ENCODE results near the gene TTLL5. TPM values are rescaled to one million over a fixed set of nuclear protein-coding genes. Genes with fewer than 3 reads are reported as not detected.

Gene TTLL5
- total RNA-seq, 2 donors from 2014 or later, result 26.5 to 37.3 TPM

DNA sequence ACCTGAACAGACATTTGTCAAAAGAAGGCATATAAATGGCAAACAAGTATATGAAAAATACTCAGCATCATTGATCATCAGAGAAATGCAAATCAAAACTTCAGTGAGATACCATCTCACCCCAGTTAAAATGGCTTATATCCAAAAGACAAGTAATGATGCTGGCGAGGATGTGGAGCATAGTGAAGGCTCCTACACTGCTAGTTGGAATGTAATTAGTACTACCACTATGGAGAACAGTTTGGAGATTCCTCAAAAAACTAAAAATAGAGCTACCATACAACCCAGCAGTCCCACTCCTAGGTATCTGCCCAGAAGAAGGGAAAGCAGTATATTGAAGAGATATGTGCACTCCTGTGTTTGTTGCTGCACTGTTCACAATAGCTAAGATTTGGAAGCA is 174.7 kb downstream of the TTLL5 start:
- intact Hi-C loops (cut with DNase I), result no loop called here
- no peak for DNase-seq
- Histone ChIP-seq H3K9me3 (no peaks in the 10 kb centered on the region), H3K4me1 (no peaks in the 10 kb centered on the region), H3K27me3 (no peaks in the 10 kb centered on the region), H3K4me3 (no peak overlapping the region), H3K9ac (ENCODE audit: low read depth in 2 of 2, low read length in 2 of 2) (no peak overlapping the region), H3K36me3 (no peaks in the 10 kb centered on the region), H3K27ac (no peak overlapping the region)
- TF ChIP-seq, protein P1, sequence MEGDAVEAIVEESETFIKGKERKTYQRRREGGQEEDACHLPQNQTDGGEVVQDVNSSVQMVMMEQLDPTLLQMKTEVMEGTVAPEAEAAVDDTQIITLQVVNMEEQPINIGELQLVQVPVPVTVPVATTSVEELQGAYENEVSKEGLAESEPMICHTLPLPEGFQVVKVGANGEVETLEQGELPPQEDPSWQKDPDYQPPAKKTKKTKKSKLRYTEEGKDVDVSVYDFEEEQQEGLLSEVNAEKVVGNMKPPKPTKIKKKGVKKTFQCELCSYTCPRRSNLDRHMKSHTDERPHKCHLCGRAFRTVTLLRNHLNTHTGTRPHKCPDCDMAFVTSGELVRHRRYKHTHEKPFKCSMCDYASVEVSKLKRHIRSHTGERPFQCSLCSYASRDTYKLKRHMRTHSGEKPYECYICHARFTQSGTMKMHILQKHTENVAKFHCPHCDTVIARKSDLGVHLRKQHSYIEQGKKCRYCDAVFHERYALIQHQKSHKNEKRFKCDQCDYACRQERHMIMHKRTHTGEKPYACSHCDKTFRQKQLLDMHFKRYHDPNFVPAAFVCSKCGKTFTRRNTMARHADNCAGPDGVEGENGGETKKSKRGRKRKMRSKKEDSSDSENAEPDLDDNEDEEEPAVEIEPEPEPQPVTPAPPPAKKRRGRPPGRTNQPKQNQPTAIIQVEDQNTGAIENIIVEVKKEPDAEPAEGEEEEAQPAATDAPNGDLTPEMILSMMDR (IDR thresholded peaks at IDR 0.05), result no peak

DNA sequence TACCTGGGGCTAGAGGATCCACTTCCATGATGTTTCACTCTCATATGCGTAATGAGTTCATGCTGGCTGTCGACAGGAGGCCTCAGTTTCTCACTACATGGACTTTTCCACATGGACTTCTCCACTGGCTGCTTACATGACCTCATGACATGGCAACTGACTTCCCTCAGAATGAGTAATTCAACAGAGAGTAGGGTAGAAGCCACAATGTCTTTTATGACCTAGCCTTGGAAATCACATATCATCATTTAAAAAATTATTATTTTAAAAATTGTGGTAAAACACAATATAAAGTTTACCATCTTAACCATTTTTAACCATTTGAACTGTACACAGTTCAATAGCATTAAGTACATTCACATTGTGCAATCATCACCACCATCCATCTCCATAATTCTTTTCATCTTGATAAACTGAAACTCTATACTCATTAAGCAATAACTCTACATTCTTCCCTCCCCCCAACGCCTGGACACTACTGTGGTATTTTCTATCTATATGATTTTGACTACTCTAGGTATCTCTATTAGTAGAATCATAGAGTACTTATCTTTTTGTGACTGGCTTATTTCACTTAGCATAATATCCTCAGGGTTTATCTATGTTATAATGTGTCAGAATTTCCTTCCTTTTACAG is 176.2 kb downstream of the TTLL5 start:
- TF ChIP-seq, protein P1 (IDR thresholded peaks at IDR 0.05), result no peak

DNA sequence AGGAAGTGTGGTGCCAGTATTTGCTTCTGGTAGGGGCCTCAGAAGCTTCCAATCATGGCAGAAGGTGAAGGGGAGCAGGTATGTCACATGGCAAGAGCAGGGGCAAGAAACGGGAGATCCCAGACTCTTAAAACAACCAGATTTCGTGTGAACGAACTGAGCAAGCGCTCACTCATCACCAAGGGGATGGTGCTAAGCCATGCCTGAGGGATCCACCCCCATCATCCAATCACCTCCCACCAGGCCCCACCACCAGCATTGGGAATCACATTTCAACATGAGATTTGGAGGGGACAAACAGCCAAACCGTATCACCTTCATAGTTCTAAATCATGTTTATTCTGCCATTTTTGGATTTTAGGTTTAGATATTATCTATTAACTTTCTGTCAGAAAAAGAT is 179.9 kb downstream of the TTLL5 start:
- H3K9me3 ChIP-seq, result no peaks in the 10 kb centered on the region
- intact Hi-C loops (cut with DNase I), result no loop called here
- no peak for DNase-seq
- H3K27me3 ChIP-seq, result no peaks in the 10 kb centered on the region
- TF ChIP-seq, protein P1 (IDR thresholded peaks at IDR 0.05), result no peak
- no peak overlapping the region for H3K9ac ChIP-seq (ENCODE audit: low read depth in 2 of 2, low read length in 2 of 2)
- no peak overlapping the region for H3K27ac ChIP-seq
- H3K4me3 ChIP-seq, result no peak overlapping the region
- no peaks in the 10 kb centered on the region for H3K4me1 ChIP-seq
- no peaks in the 10 kb centered on the region for H3K36me3 ChIP-seq

More for the DNA sequence above, 176.2 kb downstream of the TTLL5 start:
- Histone ChIP-seq H3K4me1 (no peaks in the 10 kb centered on the region), H3K9ac (ENCODE audit: low read depth in 2 of 2, low read length in 2 of 2) (no peak overlapping the region), H3K4me3 (no peak overlapping the region), H3K36me3 (no peaks in the 10 kb centered on the region), H3K27ac (no peak overlapping the region), H3K27me3 (no peaks in the 10 kb centered on the region), H3K9me3 (no peaks in the 10 kb centered on the region)
- DNase-seq, result no peak
- intact Hi-C loops (cut with DNase I), result no loop called here

DNA sequence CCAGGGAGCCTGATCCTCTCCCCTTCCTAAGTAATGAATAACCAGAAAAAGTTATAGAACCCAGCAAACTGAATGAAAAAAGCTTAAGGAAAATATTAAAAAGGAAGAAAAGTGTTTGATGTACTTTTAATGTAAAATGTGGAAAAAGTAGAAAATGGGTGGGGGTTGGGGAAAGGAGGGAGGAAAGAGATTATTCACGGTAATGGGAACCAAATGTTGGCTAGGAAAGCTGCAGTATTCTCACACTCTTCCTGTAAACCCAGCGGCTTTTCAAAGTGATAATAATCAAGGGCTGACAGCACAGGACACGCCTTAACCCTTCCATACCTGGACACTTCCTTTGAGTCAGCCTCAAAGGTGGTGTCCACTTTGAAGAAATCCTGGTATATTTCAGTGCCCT is 181.5 kb downstream of the TTLL5 start:
- intact Hi-C loops (cut with DNase I), result no loop called here
- Histone ChIP-seq H3K9ac (ENCODE audit: low read depth in 2 of 2, low read length in 2 of 2) (no peak overlapping the region), H3K27ac (no peak overlapping the region), H3K27me3 (no peaks in the 10 kb centered on the region), H3K4me1 (no peaks in the 10 kb centered on the region), H3K36me3 (no peaks in the 10 kb centered on the region), H3K4me3 (no peak overlapping the region), H3K9me3 (no peaks in the 10 kb centered on the region)
- no peak for DNase-seq
- TF ChIP-seq, protein P1 (IDR thresholded peaks at IDR 0.05), result no peak

DNA sequence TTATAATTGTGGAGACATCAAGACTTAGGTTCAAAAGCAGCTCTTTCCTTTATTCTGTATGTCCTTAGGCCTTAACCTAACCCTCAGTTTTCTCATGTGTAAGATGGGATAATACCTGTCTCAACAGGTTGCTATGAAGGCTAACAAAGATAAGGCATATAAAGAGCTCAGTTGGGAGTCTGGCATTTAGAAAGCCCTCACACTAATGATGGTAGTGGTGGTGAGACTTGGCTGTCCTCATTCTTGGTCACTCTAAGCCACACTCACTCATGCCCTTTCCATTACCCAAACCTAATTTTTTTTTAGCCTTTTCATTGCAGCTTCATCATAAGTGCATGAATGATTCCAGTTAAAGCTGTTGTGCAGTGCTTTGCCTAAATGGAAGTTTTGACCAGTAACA is 183.4 kb downstream of the TTLL5 start:
- no peak overlapping the region for H3K9ac ChIP-seq (ENCODE audit: low read depth in 2 of 2, low read length in 2 of 2)
- H3K4me1 ChIP-seq, result no peaks in the 10 kb centered on the region
- intact Hi-C loops (cut with DNase I), result no loop called here
- no peak overlapping the region for H3K4me3 ChIP-seq
- TF ChIP-seq, protein P1 (IDR thresholded peaks at IDR 0.05), result no peak
- no peaks in the 10 kb centered on the region for H3K9me3 ChIP-seq
- H3K36me3 ChIP-seq, result no peaks in the 10 kb centered on the region
- DNase-seq, result no peak
- H3K27me3 ChIP-seq, result no peaks in the 10 kb centered on the region
- no peak overlapping the region for H3K27ac ChIP-seq
